Measurements from ENCODE around the gene MRPL54.

MRPL54 gene

DNA sequence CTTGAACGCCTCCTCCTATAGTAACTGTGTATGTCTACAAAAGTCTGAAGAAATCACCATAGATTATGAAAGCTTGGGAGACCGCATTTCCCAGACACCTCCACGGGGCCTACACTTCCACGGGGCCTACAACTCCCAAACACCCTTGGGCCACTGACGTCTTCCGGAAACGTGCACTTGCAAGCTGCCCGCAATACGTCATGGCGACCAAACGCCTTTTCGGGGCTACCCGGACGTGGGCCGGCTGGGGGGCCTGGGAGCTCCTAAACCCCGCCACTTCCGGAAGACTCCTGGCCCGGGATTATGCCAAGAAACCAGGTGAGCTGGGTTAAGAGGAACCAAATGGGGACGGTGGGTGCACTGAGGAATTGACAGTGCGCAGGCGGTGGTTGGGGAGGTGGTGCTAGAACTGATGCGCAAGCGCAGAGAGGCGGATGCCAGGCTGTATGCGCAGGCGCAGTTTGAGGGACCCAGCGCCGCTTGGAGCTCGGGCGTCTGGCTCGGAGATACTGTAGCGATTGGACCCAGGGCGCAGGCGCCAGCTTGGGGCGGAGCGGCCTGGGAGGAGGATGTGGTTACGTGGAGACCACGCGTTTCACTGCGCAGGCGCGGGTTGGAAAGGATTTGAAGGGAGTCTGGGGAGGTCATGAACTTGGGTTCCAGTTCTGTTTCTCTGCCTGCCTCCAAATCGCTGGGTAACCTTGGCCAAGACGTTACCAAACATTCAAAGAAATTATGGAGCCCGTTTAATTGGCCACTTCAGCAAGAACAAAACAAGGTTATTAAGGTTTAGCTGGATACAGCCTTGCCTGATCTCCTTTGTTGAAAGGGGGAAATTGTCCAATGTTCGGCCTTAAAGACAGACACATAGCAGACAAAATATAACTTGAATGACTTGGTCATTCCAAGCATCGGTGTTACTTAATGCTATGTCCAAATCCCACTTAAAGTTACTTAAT lies at the start of gene MRPL54:
MRPL54 (plus strand) TSS at position 182 of the 959 bp plus-strand sequence; CDS start at position 201, 19 bp downstream.
- peak in 9 of 11 experiments; percentile 46 to 90 (median 75); a peak in 12 of 22 replicates for TF ChIP-seq Cebpa-rat (IDR thresholded peaks at IDR 0.05)
- peaks cover 36 to 82% (median 57%) of the 10 kb centered on the region in 10 experiments for H3K4me1 ChIP-seq

DNA sequence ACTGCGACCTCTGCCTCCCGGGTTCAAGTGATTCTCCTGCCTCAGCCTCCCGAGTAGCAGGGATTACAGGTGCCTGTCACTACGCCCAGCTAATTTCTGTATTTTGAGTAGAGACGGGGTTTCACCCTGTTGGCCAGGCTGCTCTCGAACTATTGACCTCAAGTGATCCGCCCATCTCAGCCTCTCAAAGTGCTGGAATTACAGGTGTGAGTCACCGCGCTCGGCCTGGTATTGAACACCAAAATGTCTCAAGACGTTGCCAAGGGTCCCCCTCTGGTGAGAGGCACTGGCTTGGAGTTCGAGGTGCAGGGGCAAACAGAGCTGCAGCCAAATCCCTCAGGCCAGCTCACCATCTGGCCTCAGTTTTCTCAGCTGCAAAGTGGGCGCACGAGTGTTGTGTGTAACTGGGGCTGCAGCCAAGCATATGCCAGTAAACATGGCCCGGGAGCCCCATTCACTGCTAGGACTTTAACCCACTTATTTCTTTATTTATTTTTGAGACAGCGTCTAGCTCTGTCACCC lies 46.3 kb upstream of the MRPL54 start:
- H3K4me1 ChIP-seq = peaks cover 6 to 55% (median 26%) of the 10 kb centered on the region in 10 experiments; a peak in 18 of 20 replicates
- H4K20me1 ChIP-seq = no peaks in the 10 kb centered on the region
- H3K27me3 ChIP-seq = peaks cover 4 to 15% (median 12%) of the 10 kb centered on the region in 11 experiments
- no peak overlapping the region for H3K27ac ChIP-seq
- H3K9ac ChIP-seq = no peak overlapping the region
- H3K36me3 ChIP-seq = no peaks in the 10 kb centered on the region
- H3K4me3 ChIP-seq = no peak overlapping the region
- H3K4me2 ChIP-seq = no peak overlapping the region
- TF ChIP-seq Cebpa-rat (IDR thresholded peaks at IDR 0.05) = no peak
- peaks cover 0 to 4% (median 0%) of the 10 kb centered on the region in 11 experiments; a peak in 3 of 22 replicates for H3K9me3 ChIP-seq (replicated peaks in 1 of 11)

More for the DNA sequence above, at the start of gene MRPL54:
- peak within 1 kb of the TSS; percentile 88 to 99 (median 94) for H3K27ac ChIP-seq
- peaks cover 42 to 54% (median 52%) of the 10 kb centered on the region in 11 experiments for H3K36me3 ChIP-seq
- no peaks in the 10 kb centered on the region for H3K27me3 ChIP-seq
- H3K4me2 ChIP-seq = peak within 1 kb of the TSS; percentile 78 to 97 (median 88)
- peaks cover 0 to 17% (median 0%) of the 10 kb centered on the region in 11 experiments; a peak in 2 of 22 replicates for H4K20me1 ChIP-seq
- H3K4me3 ChIP-seq = peak within 1 kb of the TSS; percentile 75 to 89 (median 84)
- H3K9me3 ChIP-seq (replicated peaks in 1 of 11) = no peaks in the 10 kb centered on the region
- peak within 1 kb of the TSS; percentile 89 to 97 (median 94) for H3K9ac ChIP-seq

DNA sequence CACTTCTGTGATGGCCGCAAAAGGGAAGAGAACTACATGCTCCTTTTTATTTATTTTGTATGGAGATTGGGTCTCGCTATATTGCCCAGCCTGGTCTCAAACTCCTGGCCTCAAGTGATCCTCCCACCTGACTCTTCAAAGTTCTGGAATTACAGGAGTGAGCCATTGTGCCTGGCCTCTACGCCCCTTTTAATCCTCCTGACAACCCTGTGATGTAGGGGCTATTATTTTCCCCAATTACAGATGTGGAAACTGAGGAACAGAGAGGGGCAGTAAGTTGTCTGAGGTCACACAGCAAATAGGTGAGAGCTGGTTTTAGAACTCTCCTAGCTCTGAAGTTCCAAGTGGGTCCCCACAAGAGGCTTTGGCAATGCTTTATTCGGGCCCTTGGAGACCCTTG lies 42.6 kb upstream of the MRPL54 start:
- H3K27me3 ChIP-seq = peaks cover 15 to 42% (median 32%) of the 10 kb centered on the region in 11 experiments
- H3K4me2 ChIP-seq = no peak overlapping the region
- H3K4me3 ChIP-seq = no peak overlapping the region
- no peak for TF ChIP-seq Cebpa-rat (IDR thresholded peaks at IDR 0.05)
- H4K20me1 ChIP-seq = no peaks in the 10 kb centered on the region; a peak in 1 of 22 replicates
- H3K27ac ChIP-seq = no peak overlapping the region
- H3K36me3 ChIP-seq = no peaks in the 10 kb centered on the region
- H3K9me3 ChIP-seq (replicated peaks in 1 of 11) = peaks cover 0 to 6% (median 0%) of the 10 kb centered on the region in 11 experiments; a peak in 3 of 22 replicates
- H3K9ac ChIP-seq = no peak overlapping the region
- peaks cover 0 to 35% (median 10%) of the 10 kb centered on the region in 10 experiments; a peak in 12 of 20 replicates for H3K4me1 ChIP-seq

DNA sequence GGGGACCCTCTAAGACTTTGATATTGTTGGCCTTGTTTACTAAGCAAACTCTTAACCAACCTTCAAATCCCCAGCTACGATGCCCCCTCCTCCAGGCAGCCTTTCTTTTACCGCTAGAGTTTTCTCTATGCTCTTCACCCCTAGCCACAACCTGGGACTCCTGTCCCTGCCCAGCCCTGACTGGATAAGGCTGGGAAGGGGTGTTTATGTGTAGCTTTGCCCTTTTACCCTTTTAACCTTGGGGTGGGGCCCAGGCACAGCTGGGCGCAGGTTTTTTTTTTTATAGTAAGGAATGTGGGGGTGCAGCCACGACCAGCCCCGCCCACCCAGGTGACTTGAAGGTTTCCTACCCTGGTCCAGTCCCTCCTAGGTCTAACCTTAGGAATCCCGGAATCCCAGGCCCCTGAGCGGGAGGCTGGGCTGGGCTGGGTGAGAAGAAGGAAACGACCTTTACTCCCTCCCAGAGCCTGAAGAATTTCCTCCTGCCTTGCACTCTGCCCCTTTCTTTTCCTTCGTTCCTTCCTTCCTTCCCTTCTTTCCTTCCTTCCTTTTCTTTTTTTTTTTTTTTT lies 42.0 kb upstream of the MRPL54 start:
- no peaks in the 10 kb centered on the region for H3K36me3 ChIP-seq
- no peak overlapping the region for H3K27ac ChIP-seq
- no peak overlapping the region for H3K9ac ChIP-seq
- peak overlapping the region in 2 of 11 experiments; percentile 73 to 77; a peak in 2 of 22 replicates for H3K4me2 ChIP-seq
- H3K9me3 ChIP-seq (replicated peaks in 1 of 11) = peaks cover 0 to 6% (median 0%) of the 10 kb centered on the region in 11 experiments; a peak in 3 of 22 replicates
- TF ChIP-seq Cebpa-rat (IDR thresholded peaks at IDR 0.05) = no peak
- no peak overlapping the region for H3K4me3 ChIP-seq
- peaks cover 15 to 42% (median 32%) of the 10 kb centered on the region in 11 experiments for H3K27me3 ChIP-seq
- H3K4me1 ChIP-seq = peaks cover 0 to 40% (median 10%) of the 10 kb centered on the region in 10 experiments; a peak in 13 of 20 replicates
- no peaks in the 10 kb centered on the region; a peak in 1 of 22 replicates for H4K20me1 ChIP-seq

DNA sequence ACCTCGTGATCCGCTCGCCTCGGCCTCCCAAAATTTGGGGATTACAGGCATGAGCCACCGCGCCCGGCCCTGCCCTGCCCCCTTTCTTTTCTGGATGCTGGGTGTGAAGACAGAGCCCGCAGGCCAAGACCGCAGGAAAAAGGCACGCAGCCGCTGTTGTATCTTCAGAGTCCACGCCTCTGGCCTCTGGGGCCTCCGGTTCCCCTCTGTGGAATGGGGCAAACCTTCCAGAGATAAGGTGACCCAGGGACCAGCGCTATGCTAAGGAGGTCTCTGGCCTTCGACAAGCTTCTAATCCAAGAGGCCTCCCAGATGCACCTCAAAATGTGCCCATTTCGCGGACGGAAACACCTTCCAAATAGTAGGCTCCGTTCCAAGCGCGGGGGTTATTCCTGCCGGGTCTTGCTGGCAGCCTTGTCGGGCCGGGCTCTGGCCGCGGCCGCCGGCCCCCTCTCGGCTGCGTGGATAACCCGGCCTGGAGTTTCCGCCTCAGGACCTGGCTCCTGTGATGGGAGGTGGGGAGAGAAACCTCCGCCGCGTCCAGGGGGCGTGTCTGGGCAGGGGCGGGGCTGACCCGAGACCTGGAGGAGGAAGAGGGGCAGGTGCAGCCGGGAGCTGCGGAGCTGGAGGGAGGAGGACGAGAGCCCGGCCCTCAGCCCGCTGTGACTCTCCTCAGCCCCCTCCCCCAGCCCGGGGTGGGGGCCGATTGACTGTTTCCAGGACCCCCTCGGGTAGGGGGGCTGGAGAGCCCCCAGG lies 41.2 kb upstream of the MRPL54 start:
- no peak overlapping the region for H3K27ac ChIP-seq
- peak overlapping the region in 6 of 10 experiments; percentile 26 to 56 (median 36); a peak in 10 of 20 replicates for H3K4me3 ChIP-seq
- H3K9me3 ChIP-seq (replicated peaks in 1 of 11) = peaks cover 0 to 6% (median 0%) of the 10 kb centered on the region in 11 experiments; a peak in 3 of 22 replicates
- H3K9ac ChIP-seq = no peak overlapping the region
- H3K27me3 ChIP-seq = peaks cover 15 to 42% (median 32%) of the 10 kb centered on the region in 11 experiments
- no peak for TF ChIP-seq Cebpa-rat (IDR thresholded peaks at IDR 0.05)
- peak overlapping the region; percentile 47 to 84 (median 64); a peak in 21 of 22 replicates for H3K4me2 ChIP-seq
- H4K20me1 ChIP-seq = no peaks in the 10 kb centered on the region; a peak in 1 of 22 replicates
- H3K4me1 ChIP-seq = peaks cover 0 to 40% (median 10%) of the 10 kb centered on the region in 10 experiments; a peak in 13 of 20 replicates
- H3K36me3 ChIP-seq = no peaks in the 10 kb centered on the region

DNA sequence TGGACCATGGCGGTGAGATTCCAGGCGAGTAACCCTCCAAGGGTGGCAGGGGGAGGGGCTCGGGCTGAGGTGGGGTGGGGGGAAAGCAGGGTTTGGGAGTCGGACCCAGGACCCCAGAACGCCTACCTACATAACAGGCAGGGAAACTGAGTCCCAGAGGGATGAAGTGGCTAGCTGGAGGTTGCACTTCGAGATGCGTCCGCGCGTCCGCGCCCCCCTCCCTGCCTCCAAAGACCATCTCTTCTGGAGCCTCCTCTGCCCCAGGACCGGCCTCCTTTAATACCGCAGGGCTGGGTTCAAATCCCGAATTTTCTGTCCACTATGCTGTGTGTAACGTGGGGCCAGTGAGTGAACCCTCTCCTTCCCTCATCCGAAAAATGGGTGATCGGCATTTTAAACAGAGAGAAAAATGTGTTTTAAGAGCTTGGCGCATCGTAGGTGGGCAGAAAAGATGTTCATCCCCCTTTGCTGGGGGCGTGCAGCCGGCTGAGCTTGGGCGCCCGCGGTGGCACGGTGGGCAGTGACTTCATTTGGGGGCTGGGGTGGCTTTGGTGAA lies 40.5 kb upstream of the MRPL54 start:
- Histone ChIP-seq H3K36me3 (no peaks in the 10 kb centered on the region), H4K20me1 (no peaks in the 10 kb centered on the region; a peak in 1 of 22 replicates), H3K4me3 (peak overlapping the region in 6 of 10 experiments; percentile 26 to 56 (median 36); a peak in 10 of 20 replicates), H3K4me2 (peak overlapping the region; percentile 47 to 84 (median 64); a peak in 21 of 22 replicates), H3K9me3 (replicated peaks in 1 of 11) (peaks cover 0 to 6% (median 0%) of the 10 kb centered on the region in 11 experiments; a peak in 3 of 22 replicates), H3K27me3 (peaks cover 15 to 42% (median 32%) of the 10 kb centered on the region in 11 experiments), H3K27ac (no peak overlapping the region), H3K9ac (no peak overlapping the region), H3K4me1 (peaks cover 0 to 40% (median 10%) of the 10 kb centered on the region in 10 experiments; a peak in 13 of 20 replicates)
- TF ChIP-seq Cebpa-rat (IDR thresholded peaks at IDR 0.05) = no peak

DNA sequence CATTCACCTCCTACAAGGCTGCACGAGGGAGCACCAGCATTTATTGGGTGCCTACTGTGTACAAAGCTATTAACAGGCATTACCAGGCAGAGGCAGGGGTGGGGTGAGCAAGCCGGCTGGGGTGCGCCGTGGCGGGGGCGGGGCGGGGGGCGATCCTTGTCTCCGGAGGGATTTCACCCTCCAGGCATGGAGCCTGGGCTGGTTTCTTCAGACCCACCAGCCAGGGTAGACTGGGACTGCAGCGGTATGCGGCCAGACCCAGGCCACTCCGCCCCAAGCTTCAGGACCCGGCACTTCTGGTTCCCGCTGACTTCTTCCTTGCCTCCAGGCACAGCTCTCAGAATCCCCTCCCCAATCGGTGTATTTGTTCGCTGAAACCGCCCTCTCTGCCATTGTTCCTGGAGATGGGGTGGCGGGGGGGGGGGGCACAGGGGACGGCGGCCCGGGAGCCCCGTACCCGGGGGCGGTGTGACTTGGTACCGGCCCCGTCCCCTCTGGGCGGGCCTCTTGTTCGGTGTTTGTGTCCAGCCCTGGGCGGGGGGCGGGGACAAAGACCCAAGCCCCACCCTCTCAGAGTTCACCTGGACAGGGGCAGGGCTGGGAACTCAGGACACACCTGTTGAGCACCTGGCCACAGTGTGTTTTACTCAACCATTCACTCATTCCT lies 39.9 kb upstream of the MRPL54 start:
- Histone ChIP-seq H3K4me3 (no peak overlapping the region), H4K20me1 (no peaks in the 10 kb centered on the region; a peak in 1 of 22 replicates), H3K27ac (no peak overlapping the region), H3K4me2 (peak overlapping the region in 1 of 11 experiments; percentile 73; a peak in 1 of 22 replicates), H3K4me1 (peaks cover 0 to 38% (median 12%) of the 10 kb centered on the region in 10 experiments; a peak in 16 of 20 replicates), H3K9me3 (replicated peaks in 1 of 11) (peaks cover 0 to 6% (median 0%) of the 10 kb centered on the region in 11 experiments; a peak in 3 of 22 replicates), H3K36me3 (no peaks in the 10 kb centered on the region), H3K9ac (no peak overlapping the region), H3K27me3 (peaks cover 15 to 42% (median 32%) of the 10 kb centered on the region in 11 experiments)
- no peak for TF ChIP-seq Cebpa-rat (IDR thresholded peaks at IDR 0.05)

Data from BLaER1 treated with 17β-estradiol and CSF1 and Interleukin-3, amounts not matched to agents 10 nM and 100 nM (cell line).